Astrocyte (in vitro differentiated cells and primary cell): Measurements from ENCODE around the gene LGR6. TPM values are rescaled to one million over a fixed set of nuclear protein-coding genes. Genes with fewer than 3 reads are reported as not detected.

ENCODE experiments used
- DNase-seq: peaks from one replicate; pipeline ENCODE4 v3.0.0-alpha.2; 2010; ENCODE audit warnings: low read depth
- FAIRE-seq: peaks from 2 replicates; lab custom pipeline; 2011; peaks lifted over from hg19 to GRCh38; lab: Jason Lieb, UNC
- H2AFZ ChIP-seq: 2 replicates; pipeline ENCODE4 v1.6.0; 2012; ENCODE audit warnings: low read depth, low read length, inconsistent platforms
- H3K27ac ChIP-seq: 2 replicates; pipeline ENCODE4 v1.5.1; 2011; ENCODE audit warnings: low read depth, low read length, inconsistent platforms
- H3K27me3 ChIP-seq: 2 replicates; pipeline ENCODE4 v1.6.0; 2011; ENCODE audit warnings: low read length, inconsistent platforms; ENCODE audit not compliant: insufficient read depth
- H3K36me3 ChIP-seq: 2 replicates; pipeline ENCODE4 v1.5.1; 2011; ENCODE audit warnings: low read length, inconsistent platforms; ENCODE audit not compliant: insufficient read depth
- H3K4me1 ChIP-seq: 2 replicates; pipeline ENCODE4 v1.5.1; 2011; ENCODE audit warnings: low read length, inconsistent platforms; ENCODE audit not compliant: insufficient read depth
- H3K4me2 ChIP-seq: 2 replicates; pipeline ENCODE4 v1.6.0; 2012; ENCODE audit warnings: low read length, inconsistent platforms
- H3K4me3 ChIP-seq: 2 replicates; pipeline ENCODE4 v1.5.1; 2011; ENCODE audit warnings: low read depth, mild to moderate bottlenecking, low read length, inconsistent platforms; ENCODE audit not compliant: insufficient read depth
- H3K79me2 ChIP-seq: 2 replicates; pipeline ENCODE4 v1.6.0; 2012; ENCODE audit warnings: mild to moderate bottlenecking, low read length, inconsistent platforms; ENCODE audit not compliant: insufficient read depth
- H3K9ac ChIP-seq: 2 replicates; pipeline ENCODE4 v1.6.0; 2012; ENCODE audit warnings: mild to moderate bottlenecking, low read length, inconsistent platforms
- H3K9me3 ChIP-seq: 2 replicates; pipeline ENCODE4 v1.5.1; 2012; ENCODE audit warnings: low read depth, mild to moderate bottlenecking, low read length, inconsistent platforms; ENCODE audit not compliant: insufficient read depth
- H4K20me1 ChIP-seq: 2 replicates; pipeline ENCODE4 v1.6.0; 2012; ENCODE audit warnings: low read length, inconsistent platforms; ENCODE audit not compliant: insufficient read depth
- H3K27ac Mint-ChIP-seq: one replicate; pipeline ENCODE4 v1.8.0; 2021; ENCODE audit warnings: mild to moderate bottlenecking, mixed read lengths; ENCODE audit not compliant: unreplicated experiment
- H3K27me3 Mint-ChIP-seq: one replicate; pipeline ENCODE4 v1.8.0; 2021; ENCODE audit warnings: low read depth, mixed read lengths; ENCODE audit not compliant: unreplicated experiment
- H3K36me3 Mint-ChIP-seq: one replicate; pipeline ENCODE4 v1.8.0; 2021; ENCODE audit warnings: low read depth, mixed read lengths; ENCODE audit not compliant: unreplicated experiment
- H3K4me1 Mint-ChIP-seq: one replicate; pipeline ENCODE4 v1.8.0; 2021; ENCODE audit warnings: low read depth, mixed read lengths; ENCODE audit not compliant: unreplicated experiment
- H3K4me3 Mint-ChIP-seq: one replicate; pipeline ENCODE4 v1.8.0; 2021; ENCODE audit warnings: mild to moderate bottlenecking, moderate library complexity, mixed read lengths; ENCODE audit not compliant: unreplicated experiment
- H3K9me3 Mint-ChIP-seq: one replicate; pipeline ENCODE4 v1.8.0; 2021; ENCODE audit warnings: mild to moderate bottlenecking, mixed read lengths; ENCODE audit not compliant: unreplicated experiment
- CTCF ChIP-seq: IDR thresholded peaks from 2 replicates; pipeline ENCODE4 v1.5.1; 2011; ENCODE audit warnings: low read depth, mild to moderate bottlenecking, inconsistent platforms, low read length, moderate library complexity; ENCODE audit not compliant: insufficient read depth
- EZH2 ChIP-seq: IDR thresholded peaks from 2 replicates; pipeline ENCODE4 v1.6.1; 2012; ENCODE audit warnings: mild to moderate bottlenecking, low read length, inconsistent platforms; ENCODE audit not compliant: insufficient read depth
- total RNA-seq: library from RNA; stranded (reverse); gene quantifications from 2 replicates; pipeline ENCODE4 v1.2.1, GENCODE V29; 2021

LGR6 gene
- total RNA-seq, 1 donor from 2014 or later, result 0.27 TPM

- Histone ChIP-seq H3K27ac (peak overlapping the region; percentile 89), H3K79me2 (peaks cover 39% of the 10 kb centered on the region), H3K27me3 (no peaks in the 10 kb centered on the region), H3K4me2 (peak overlapping the region; percentile 98), H3K4me3 (no peak overlapping the region), H3K4me1 (peaks cover 6% of the 10 kb centered on the region), H3K9me3 (no peaks in the 10 kb centered on the region), H2AFZ (no peak overlapping the region), H4K20me1 (peaks cover 18% of the 10 kb centered on the region), H3K36me3 (no peaks in the 10 kb centered on the region), H3K9ac (peak overlapping the region; percentile 94)
- H3K9me3 Mint-ChIP-seq, result no peaks in the 10 kb centered on the region
- no peaks in the 10 kb centered on the region for H3K27me3 Mint-ChIP-seq
- DNase-seq (no peak), FAIRE-seq (no peak)
- TF ChIP-seq CTCF, result no peak
- TF ChIP-seq EZH2, result no peak
- H3K27ac Mint-ChIP-seq, result peak overlapping the region; percentile 64
- no peaks in the 10 kb centered on the region for H3K36me3 Mint-ChIP-seq
- peak overlapping the region; percentile 93 for H3K4me3 Mint-ChIP-seq
- peaks cover 4% of the 10 kb centered on the region for H3K4me1 Mint-ChIP-seq
Observed at GRCh38 chr1:202348005-202348508, 154.5 kb downstream of the LGR6 start.

DNA sequence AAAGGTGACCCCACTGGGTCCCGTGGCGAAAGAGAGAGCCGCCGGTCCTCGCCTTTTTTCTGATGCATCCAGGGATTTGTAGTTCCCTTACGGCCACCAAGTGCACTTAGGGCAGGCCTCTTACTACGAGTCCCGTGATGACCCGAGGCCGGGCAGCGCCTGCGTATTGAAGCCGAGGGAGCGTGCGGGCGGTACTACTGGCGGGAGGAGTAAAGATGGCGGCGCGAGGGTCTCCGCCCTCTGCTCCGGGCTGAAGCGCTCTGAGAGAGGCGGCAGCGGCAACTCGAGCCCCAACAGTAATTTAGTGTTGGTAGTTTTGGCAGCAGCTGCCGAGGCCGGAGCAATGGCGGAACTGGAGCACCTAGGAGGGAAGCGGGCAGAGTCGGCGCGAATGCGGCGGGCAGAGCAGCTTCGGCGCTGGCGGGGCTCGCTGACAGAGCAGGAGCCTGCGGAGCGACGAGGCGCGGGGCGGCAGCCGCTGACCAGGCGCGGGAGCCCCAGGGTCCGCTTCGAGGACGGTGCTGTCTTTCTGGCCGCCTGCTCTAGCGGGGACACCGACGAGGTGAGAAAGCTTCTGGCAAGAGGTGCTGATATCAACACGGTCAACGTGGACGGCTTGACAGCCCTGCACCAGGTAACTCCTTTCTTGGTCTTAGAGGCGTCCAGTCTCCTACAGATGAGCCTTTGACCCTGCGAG lies 155.1 kb downstream of the LGR6 start, which contains the start of gene PPP1R12B:
Gene PPP1R12B, plus strand, starts transcription at position 191 of the 697 bp plus-strand sequence. Its CDS starts 153 bp downstream, at position 344.
- H3K79me2 ChIP-seq, result peaks cover 43% of the 10 kb centered on the region
- H3K36me3 Mint-ChIP-seq, result no peaks in the 10 kb centered on the region
- H3K27me3 Mint-ChIP-seq, result no peaks in the 10 kb centered on the region
- peak within 1 kb of the TSS; percentile 97 for H3K4me3 ChIP-seq
- H3K27me3 ChIP-seq, result no peaks in the 10 kb centered on the region
- H2AFZ ChIP-seq, result peak within 1 kb of the TSS; percentile 92
- TF ChIP-seq EZH2 (no peak), CTCF (no peak)
- no peak for FAIRE-seq
- H3K27ac ChIP-seq, result peak within 1 kb of the TSS; percentile 89
- no peaks in the 10 kb centered on the region for H3K9me3 ChIP-seq
- peak within 1 kb of the TSS; percentile 67 for H3K27ac Mint-ChIP-seq
- H4K20me1 ChIP-seq, result peaks cover 24% of the 10 kb centered on the region
- peaks cover 4% of the 10 kb centered on the region for H3K4me1 Mint-ChIP-seq
- peak within 1 kb of the TSS; percentile 98 for H3K4me2 ChIP-seq
- peak within 1 kb of the TSS; percentile 94 for H3K9ac ChIP-seq
- H3K4me3 Mint-ChIP-seq, result peak within 1 kb of the TSS; percentile 93
- peaks cover 6% of the 10 kb centered on the region for H3K4me1 ChIP-seq
- no peaks in the 10 kb centered on the region for H3K9me3 Mint-ChIP-seq
- H3K36me3 ChIP-seq, result no peaks in the 10 kb centered on the region
- DNase-seq, result peak; percentile 98
